Activated CD4-positive, CD25-positive, alpha-beta regulatory T cell (primary cell): ENCODE measurements around the gene SNX8.

Experiments used
- DNase-seq, 4 experiments: peaks; one replicate each; lab custom pipeline; 2025; lab: John Stamatoyannopoulos, UW

SNX8 gene

GRCh38 chr7:2244404-2244995, 69.7 kb downstream of the SNX8 start:
- no peak for DNase-seq

- DNase-seq, result no peak
These were observed 70.8 kb downstream of the SNX8 start for GRCh38 chr7:2243458-2243857.

- no peak for DNase-seq
These were observed 71.5 kb downstream of the SNX8 start for GRCh38 chr7:2242541-2243429.

- DNase-seq, result peak; percentile 39 to 53 (median 52)
These were observed 72.4 kb downstream of the SNX8 start, which contains the start of the genes MRM2 and NUDT1 for GRCh38 chr7:2241580-2242540. MRM2 (minus strand) TSS chr7:2242205; CDS start chr7:2242169, 36 bp downstream. NUDT1 (plus strand) TSS chr7:2242226; CDS start chr7:2244575, 2,349 bp downstream.

DNA sequence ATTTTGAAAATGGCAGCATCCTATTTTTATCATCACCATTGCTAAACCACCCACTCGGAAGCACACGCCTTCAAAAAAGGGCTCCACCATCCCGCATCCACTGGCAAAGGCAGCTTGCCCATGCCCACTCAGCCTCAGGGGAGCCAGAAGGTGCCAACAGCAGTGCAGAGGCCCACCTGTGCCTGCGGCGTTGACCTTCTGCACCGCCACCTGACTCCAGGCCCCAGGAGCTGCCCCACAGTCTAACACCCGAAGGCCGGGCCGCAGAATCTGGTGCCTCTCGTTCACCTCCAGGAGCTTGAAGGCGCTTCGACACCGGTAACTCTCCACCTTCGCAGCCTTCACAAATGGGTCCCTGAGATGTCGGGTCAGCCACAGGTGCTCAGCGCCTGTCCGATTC, 75.0 kb downstream of the SNX8 start:
- no peak for DNase-seq

- DNase-seq, result no peak
These were observed 77.1 kb downstream of the SNX8 start for GRCh38 chr7:2237109-2237602.

- no peak for DNase-seq
These were observed 80.3 kb downstream of the SNX8 start for GRCh38 chr7:2233926-2234325.

GRCh38 chr7:2232766-2233520, 81.3 kb downstream of the SNX8 start, which contains the start of gene MAD1L1:
MAD1L1 (minus strand) TSS chr7:2232945; CDS start chr7:2230133, 2,812 bp downstream.
- DNase-seq, result peak; percentile 69 to 77 (median 76)

DNA sequence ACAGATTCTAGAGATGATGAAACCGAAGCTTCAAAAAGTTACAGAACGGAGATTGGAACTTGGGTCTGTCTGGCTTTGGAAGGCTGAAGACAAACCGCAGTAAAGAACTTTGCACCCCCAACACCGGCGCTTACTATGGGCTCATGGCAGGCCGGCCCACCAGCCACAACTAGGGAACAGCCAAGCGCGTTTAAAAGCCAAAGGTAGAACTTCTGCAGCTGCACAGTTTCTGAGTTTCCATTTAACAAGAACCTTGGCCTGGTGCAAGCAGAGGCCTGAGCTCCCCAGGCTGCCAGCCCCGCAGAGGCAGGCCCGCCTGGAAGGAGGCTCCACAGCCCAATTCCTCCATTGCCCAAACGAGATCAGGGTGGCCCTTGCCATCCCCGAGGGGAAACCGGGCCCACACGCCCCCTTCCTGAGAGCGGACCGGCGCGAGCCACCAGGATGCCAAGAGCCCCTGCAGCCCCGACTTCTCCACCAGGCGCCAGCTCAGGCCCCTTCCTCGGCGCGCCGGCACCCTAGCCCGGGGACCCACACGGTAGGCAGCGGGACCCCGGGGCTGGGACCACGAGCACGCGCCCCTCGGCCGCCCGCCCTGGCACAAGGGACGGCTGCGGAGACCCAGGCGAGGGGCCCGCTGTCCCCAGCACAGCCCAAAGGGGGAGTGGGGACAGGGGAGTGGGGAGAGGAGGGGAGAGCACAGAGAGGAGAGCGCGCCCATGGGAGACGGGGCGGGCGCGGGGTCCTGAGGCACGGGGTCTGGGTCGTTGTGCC, 82.1 kb downstream of the SNX8 start:
- no peak for DNase-seq

DNA sequence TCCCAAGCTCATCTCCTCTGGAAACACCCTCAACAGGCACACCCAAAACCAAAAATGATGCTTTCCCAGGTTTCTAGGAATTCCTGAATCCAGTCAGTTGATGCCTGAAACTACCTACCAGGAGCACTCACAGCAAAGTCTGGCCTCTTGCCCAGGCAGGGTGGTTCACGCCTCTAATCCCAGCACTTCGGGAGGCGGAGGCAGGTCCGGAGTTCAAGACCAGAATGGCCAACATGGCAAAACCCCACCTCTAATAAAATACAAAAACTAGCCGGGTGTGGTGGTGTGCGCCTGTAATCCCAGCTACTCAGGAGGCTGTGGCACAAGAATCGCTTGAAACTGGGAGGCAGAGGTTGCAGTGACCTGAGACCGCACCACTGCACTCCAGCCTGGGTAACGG, 83.4 kb downstream of the SNX8 start:
- no peak for DNase-seq

DNA sequence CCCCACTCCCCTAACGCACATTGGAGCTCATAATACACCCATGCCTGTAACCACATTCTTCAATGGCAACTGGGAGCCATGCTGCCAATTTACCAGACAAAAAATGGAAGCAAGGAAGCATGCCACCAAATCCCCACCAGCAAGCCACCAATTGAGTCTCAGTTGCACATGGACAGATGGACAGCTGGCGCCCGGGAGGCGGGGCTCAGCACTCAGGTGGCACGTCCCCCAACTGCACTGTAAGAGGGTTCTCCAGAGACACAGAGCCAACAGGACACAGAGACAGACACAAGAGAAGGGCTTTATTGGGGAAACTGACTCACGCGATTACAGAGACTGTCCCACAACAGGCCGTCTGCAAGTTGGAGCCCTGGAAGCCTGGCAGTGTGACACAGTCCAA, 84.0 kb downstream of the SNX8 start:
- DNase-seq, result no peak

GRCh38 chr7:2229467-2229866, 84.8 kb downstream of the SNX8 start:
- DNase-seq, result no peak

DNA sequence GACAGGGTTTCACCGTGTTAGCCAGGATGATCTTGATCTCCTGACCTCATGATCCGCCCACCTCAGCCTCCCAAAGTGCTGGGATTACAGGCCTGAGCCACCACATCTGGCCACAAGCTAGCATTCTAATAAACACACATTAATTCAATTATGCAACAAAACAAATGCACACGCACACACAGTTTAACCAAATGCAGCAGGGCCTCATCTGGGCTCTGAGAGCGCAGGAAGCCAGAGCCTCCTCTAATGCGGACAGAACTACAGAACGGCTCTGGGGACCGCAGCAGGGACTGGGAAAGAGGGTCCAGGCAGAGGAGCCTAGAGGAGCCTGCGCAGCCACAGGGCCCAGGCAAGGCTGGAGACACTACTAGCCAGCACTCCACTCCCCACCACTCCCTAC, 85.3 kb downstream of the SNX8 start:
- no peak for DNase-seq

DNA sequence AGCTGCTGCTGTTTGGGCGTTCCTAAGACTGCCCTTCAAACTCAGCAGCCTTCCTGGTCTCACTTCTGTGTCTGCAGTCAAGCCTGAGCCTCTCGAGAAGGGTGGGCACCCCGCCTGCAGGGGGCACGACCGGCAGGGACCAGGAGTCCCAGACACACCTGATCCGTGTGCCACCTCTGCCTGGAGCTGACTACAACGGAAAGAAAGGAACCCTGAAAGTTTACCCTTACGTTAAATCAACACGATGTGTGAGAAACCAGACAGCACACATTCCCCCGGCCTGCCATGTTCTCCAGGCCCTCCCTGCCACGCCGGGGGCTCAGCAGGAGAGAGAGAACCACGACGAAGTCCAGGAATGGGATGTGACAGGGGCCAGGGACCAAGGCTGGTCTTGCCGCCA, 86.5 kb downstream of the SNX8 start:
- no peak for DNase-seq

GRCh38 chr7:2225830-2226229, 88.4 kb downstream of the SNX8 start:
- DNase-seq, result no peak

DNA sequence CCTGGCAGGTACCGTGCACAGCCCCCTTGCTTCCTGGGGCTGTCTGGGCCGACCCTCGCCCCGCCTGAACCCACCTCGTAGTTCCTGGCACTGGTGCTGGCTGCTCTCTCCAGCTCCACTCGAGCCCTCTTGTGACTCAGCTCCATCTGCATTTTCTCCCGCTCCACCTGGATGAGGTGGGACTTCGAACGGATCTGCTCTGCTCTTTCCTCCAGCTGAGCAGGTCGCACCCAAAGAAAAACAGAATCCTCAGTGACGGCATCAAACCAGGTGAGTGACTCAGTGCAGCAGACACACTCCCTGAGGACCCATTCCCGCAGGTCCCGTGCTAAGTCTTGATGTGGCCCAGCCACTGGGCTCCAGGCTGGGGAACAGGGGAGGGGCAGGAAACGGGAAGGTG, 88.9 kb downstream of the SNX8 start:
- no peak for DNase-seq

DNA sequence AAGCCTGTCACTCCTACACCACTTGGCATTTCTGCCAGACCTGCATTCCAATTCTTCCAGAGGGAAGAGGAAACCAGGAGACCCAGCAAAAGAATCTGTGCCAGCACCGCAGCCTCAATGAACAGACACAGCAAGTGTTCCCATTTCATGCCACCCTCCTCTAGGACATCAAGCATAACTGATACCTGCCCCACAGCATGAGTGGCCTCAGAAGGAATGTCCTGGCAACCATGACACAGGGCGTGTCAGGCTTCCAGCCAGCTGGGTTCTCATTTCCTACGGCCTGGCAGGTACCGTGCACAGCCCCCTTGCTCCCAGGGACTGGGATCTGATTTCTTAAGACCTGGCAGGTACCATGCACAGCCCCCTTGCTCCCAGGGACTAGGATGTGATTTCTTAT, 89.3 kb downstream of the SNX8 start:
- DNase-seq, result no peak

GRCh38 chr7:2224491-2224928, 89.7 kb downstream of the SNX8 start:
- no peak for DNase-seq

DNA sequence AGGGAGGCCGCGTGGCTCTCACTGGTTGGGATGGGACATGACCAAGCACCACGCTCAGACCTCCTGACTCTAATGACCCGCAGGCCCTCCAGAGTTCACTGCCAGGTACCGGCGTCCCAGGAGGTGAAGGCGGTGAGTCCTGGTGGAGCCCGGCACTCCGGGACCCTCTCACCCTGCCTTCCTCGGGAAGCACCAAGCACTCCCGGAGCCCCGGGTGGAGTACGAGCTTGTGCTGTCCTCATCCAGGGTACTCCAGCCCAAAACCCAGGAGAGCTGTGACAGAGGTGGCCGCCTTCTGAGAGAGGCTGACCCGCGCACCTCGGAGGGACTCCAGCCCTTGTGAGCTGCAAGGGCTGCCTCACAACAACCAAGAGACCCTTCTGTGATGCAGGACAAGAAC, 90.9 kb downstream of the SNX8 start:
- no peak for DNase-seq

DNA sequence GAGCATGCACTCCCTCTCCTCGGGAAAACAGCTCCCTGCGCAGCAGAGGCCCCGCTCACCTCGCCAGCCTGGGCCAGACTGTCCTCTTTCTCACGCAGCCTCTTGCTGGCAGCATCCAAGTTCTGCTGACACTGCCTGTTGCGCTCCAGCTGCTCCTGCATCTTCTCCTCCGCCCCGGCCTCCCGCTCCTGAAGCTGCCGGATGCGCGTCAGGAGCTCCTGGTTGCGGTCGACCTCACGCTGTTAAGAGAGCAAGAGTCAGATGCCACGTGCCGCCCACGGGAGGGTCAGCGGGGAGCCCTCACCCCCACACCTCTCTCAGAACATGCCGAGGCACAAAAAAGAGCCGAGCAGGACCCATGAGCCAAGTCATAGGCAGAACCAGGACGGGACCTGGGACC, 91.7 kb downstream of the SNX8 start:
- no peak for DNase-seq
